ENCODE data around the gene TMEM175.

DNA sequence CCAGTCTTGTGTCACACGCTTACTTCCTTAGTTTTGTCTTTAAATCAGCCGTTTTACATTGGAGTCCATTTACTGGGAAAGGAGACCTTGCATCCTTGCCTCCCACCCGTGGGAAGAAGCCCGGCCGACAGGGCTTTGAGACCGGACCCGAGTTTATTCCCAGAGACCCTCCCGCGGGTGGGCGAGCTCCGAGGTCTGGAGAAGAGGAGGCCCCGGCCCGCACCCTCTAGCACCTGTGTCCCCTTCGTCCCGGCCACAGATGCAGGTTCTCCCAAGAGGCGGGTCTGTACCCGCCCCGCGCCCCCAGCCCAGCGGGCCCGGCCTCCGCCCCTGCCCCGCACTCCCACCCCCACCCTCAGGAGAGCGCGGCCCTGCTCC, 64.7 kb downstream of the TMEM175 start:
- TF ChIP-seq POLR2A (IDR thresholded peaks at IDR 0.05) = no peak
- TF ChIP-seq, protein P1, sequence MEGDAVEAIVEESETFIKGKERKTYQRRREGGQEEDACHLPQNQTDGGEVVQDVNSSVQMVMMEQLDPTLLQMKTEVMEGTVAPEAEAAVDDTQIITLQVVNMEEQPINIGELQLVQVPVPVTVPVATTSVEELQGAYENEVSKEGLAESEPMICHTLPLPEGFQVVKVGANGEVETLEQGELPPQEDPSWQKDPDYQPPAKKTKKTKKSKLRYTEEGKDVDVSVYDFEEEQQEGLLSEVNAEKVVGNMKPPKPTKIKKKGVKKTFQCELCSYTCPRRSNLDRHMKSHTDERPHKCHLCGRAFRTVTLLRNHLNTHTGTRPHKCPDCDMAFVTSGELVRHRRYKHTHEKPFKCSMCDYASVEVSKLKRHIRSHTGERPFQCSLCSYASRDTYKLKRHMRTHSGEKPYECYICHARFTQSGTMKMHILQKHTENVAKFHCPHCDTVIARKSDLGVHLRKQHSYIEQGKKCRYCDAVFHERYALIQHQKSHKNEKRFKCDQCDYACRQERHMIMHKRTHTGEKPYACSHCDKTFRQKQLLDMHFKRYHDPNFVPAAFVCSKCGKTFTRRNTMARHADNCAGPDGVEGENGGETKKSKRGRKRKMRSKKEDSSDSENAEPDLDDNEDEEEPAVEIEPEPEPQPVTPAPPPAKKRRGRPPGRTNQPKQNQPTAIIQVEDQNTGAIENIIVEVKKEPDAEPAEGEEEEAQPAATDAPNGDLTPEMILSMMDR (IDR thresholded peaks at IDR 0.05) = no peak

All from breast epithelium (tissue), 3 donors.